Ishikawa (cell line): Measurements from ENCODE around the gene CALCOCO1.

Source experiments
- CEBPB ChIP-seq: IDR thresholded peaks from 2 replicates; pipeline ENCODE4 v1.6.1; 2012
- CREB1 ChIP-seq: IDR thresholded peaks from 2 replicates; pipeline ENCODE4 v1.6.1; 2012; ENCODE audit warnings: low read depth
- EGR1 ChIP-seq: IDR thresholded peaks from 2 replicates; pipeline ENCODE4 v1.6.1; 2012
- EP300 ChIP-seq: IDR thresholded peaks from 2 replicates; pipeline ENCODE4 v1.6.1; 2012; ENCODE audit warnings: borderline replicate concordance
- FOXM1 ChIP-seq: IDR thresholded peaks from 2 replicates; pipeline ENCODE4 v1.6.1; 2012; ENCODE audit warnings: low read depth, borderline replicate concordance
- NFIC ChIP-seq: IDR thresholded peaks from 2 replicates; pipeline ENCODE4 v1.6.1; 2012
- RAD21 ChIP-seq: IDR thresholded peaks from 2 replicates; pipeline ENCODE4 v1.6.1; 2012; ENCODE audit warnings: low read depth
- TAF1 ChIP-seq: IDR thresholded peaks from 2 replicates; pipeline ENCODE4 v1.6.1; 2012; ENCODE audit warnings: low read depth, mild to moderate bottlenecking
- TCF12 ChIP-seq: IDR thresholded peaks from 2 replicates; pipeline ENCODE4 v1.6.1; 2012; ENCODE audit warnings: low read depth
- TEAD4 ChIP-seq: IDR thresholded peaks from 2 replicates; pipeline ENCODE4 v1.6.1; 2012
- YY1 ChIP-seq: IDR thresholded peaks from 2 replicates; pipeline ENCODE4 v1.6.1; 2012; ENCODE audit warnings: low read depth
- ZBTB7A ChIP-seq: IDR thresholded peaks from 2 replicates; pipeline ENCODE4 v1.6.1; 2012; ENCODE audit warnings: low read depth
- TF ChIP-seq, protein P1 (sequence below): IDR thresholded peaks from 2 replicates; pipeline ENCODE4 v1.6.1; 2012
- TF ChIP-seq, protein P2 (sequence below): IDR thresholded peaks from 2 replicates; pipeline ENCODE4 v1.6.1; 2012
- TF ChIP-seq, protein P3 (sequence below): IDR thresholded peaks from 2 replicates; pipeline ENCODE4 v1.6.1; 2012; ENCODE audit warnings: low read depth, mild to moderate bottlenecking

Gene CALCOCO1

DNA sequence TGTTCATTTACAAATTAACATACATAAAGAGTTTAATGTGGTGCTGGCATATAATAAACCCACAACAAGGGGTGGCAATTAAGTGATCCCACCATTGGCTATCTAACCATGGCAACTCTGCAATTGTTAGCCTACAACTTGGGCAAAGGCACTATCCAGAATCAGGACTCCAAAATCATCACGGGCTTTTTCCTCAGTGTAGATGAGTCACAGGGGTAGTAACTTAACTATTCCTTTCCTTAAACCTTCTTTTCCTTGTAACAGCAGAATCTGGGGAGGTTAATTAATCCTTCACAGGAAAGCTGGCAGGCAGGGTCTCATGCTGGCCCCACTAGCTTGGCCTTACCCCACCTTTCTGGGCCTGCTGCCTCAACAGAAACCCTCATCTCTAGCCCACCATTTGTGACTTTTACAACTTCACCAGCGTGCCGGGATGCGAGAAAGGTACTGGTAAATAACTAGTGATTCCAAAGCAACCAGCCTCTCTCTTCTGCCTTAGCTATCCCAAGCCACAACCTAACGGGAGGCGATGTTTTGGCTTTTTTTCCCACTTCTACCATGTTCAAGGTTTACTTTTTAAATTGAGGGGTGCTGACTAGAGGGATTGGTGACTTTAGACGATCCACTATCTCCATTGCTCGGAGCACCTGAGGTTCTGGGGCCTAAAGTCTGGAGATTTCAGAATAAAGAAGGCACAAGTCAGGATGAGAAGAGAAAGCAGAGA lies 52.1 kb downstream of the CALCOCO1 start:
- TF ChIP-seq, protein P1, sequence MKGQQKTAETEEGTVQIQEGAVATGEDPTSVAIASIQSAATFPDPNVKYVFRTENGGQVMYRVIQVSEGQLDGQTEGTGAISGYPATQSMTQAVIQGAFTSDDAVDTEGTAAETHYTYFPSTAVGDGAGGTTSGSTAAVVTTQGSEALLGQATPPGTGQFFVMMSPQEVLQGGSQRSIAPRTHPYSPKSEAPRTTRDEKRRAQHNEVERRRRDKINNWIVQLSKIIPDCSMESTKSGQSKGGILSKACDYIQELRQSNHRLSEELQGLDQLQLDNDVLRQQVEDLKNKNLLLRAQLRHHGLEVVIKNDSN: no peak
- TF ChIP-seq NFIC (no peak), YY1 (no peak), EP300 (no peak), EGR1 (no peak), FOXM1 (no peak), CEBPB (no peak), TEAD4 (no peak), CREB1 (no peak), RAD21 (no peak), TAF1 (no peak), TCF12 (no peak), ZBTB7A (no peak)
- TF ChIP-seq, protein P2, sequence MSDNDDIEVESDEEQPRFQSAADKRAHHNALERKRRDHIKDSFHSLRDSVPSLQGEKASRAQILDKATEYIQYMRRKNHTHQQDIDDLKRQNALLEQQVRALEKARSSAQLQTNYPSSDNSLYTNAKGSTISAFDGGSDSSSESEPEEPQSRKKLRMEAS: no peak
- TF ChIP-seq, protein P3, sequence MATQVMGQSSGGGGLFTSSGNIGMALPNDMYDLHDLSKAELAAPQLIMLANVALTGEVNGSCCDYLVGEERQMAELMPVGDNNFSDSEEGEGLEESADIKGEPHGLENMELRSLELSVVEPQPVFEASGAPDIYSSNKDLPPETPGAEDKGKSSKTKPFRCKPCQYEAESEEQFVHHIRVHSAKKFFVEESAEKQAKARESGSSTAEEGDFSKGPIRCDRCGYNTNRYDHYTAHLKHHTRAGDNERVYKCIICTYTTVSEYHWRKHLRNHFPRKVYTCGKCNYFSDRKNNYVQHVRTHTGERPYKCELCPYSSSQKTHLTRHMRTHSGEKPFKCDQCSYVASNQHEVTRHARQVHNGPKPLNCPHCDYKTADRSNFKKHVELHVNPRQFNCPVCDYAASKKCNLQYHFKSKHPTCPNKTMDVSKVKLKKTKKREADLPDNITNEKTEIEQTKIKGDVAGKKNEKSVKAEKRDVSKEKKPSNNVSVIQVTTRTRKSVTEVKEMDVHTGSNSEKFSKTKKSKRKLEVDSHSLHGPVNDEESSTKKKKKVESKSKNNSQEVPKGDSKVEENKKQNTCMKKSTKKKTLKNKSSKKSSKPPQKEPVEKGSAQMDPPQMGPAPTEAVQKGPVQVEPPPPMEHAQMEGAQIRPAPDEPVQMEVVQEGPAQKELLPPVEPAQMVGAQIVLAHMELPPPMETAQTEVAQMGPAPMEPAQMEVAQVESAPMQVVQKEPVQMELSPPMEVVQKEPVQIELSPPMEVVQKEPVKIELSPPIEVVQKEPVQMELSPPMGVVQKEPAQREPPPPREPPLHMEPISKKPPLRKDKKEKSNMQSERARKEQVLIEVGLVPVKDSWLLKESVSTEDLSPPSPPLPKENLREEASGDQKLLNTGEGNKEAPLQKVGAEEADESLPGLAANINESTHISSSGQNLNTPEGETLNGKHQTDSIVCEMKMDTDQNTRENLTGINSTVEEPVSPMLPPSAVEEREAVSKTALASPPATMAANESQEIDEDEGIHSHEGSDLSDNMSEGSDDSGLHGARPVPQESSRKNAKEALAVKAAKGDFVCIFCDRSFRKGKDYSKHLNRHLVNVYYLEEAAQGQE: no peak

DNA sequence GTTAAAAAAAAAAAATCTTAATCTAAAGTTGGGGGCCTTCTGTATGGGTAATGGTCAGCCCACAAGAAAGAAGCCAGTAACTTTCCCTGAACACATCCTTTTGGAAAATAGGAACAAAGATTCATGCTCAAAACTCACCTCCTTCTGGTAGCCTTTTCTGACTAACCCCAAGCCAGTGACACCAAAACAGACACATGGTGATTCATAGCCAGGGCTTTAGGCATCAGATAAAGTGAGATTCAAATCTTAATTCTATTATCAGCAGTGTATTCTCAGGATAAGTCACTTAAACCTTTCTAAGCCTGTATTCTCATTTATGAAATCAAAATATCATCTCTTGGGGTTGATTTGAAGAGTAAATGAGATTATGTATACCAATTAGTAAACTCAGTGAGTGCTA lies 56.3 kb downstream of the CALCOCO1 start:
- TF ChIP-seq CREB1: no peak
- no peak for TF ChIP-seq YY1
- no peak for TF ChIP-seq TCF12
- TF ChIP-seq CEBPB: no peak
- no peak for TF ChIP-seq EP300
- TF ChIP-seq, protein P2: no peak
- TF ChIP-seq TAF1: no peak
- no peak for TF ChIP-seq ZBTB7A
- TF ChIP-seq NFIC: no peak
- no peak for TF ChIP-seq FOXM1
- TF ChIP-seq, protein P3: no peak
- no peak for TF ChIP-seq EGR1
- no peak for TF ChIP-seq RAD21
- TF ChIP-seq TEAD4: no peak

DNA sequence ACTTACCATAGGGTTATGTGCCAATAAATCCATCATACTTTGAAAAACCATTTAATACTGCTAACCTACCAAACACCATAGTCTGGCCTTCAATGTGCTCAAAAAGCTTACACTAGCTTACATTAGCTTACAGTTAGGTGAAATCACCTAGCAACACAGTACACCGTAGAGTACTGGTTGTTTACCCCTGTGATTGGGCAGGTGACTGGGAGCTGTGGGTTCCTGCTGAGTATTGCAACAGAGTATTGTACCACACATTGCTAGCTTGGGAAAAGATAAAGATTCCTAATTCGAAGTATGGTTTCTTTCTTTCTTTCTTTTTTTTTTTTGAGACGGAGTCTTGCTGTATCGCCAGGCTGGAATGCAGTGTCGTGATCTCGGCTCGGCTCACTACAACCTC lies 56.9 kb downstream of the CALCOCO1 start:
- TF ChIP-seq NFIC (no peak), YY1 (no peak), TCF12 (no peak), TEAD4 (no peak), CREB1 (no peak), EGR1 (no peak)
- TF ChIP-seq, protein P3: no peak
- TF ChIP-seq, protein P1: no peak

DNA sequence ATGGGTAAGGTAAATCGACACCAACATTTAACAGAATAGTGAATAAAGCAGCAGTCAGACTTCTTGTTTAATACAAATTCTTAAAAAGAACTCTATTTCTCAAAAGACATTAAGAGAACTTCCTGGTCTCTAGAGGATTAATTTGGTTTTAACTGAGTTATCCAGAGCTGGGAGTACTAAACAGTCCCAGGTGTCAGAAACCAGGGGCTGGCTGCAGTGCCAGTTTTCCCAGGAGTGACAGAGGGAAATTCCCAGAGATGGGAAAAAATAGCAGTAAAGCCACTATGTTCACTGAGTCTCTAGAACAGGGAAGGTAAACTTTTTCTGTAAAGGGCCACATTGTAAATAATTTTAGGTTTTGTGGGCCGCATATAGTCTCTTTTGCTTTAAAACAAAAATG lies 60.2 kb downstream of the CALCOCO1 start:
- TF ChIP-seq EGR1: no peak
- TF ChIP-seq YY1: no peak
- no peak for TF ChIP-seq EP300
- no peak for TF ChIP-seq TCF12
- TF ChIP-seq, protein P2: no peak
